Fibroblast of lung (primary cell): ENCODE data around the gene RASSF5.

Experiments used
- CTCF ChIP-seq, 2 donors: IDR thresholded peaks in 1 of 2; conservative IDR thresholded peaks in 1 of 2; 1 replicate in 1 of 2; 2 replicates in 1 of 2; pipeline ENCODE4 v1.5.1; 2011 to 2012; ENCODE audit warnings: low read length in 2 of 2, control low read depth in 1 of 2, inconsistent platforms in 1 of 2, low read depth in 1 of 2, mild to moderate bottlenecking in 1 of 2
- EZH2 ChIP-seq: IDR thresholded peaks from 2 replicates; pipeline ENCODE4 v1.5.1; 2012; ENCODE audit warnings: low read length, control low read depth, mild to moderate bottlenecking; ENCODE audit errors: missing control alignments

GRCh38 chr1:206510371-206510770 lies 3.0 kb downstream of the RASSF5 start:
- TF ChIP-seq CTCF (conservative IDR thresholded peaks at IDR 0.05 in 1 of 2, IDR thresholded peaks at IDR 0.05 in 1 of 2; ENCODE audit: low read depth in 1 of 2, low read length in 2 of 2) (no peak), EZH2 (no peak)
